HL-60/S4 treated with retinoic acid at 250 ng/mL for 4 days and 3 days (cell line): ENCODE results near the gene PDSS1.

Source experiments
- in situ Hi-C: fragments of 300-500 bp; cut with MboI; formaldehyde crosslinking; loops from 2 replicates; pipeline ENCODE4 v1.7.0; 2022; ENCODE audit warnings: low sequenced_read_pairs

PDSS1 gene

DNA sequence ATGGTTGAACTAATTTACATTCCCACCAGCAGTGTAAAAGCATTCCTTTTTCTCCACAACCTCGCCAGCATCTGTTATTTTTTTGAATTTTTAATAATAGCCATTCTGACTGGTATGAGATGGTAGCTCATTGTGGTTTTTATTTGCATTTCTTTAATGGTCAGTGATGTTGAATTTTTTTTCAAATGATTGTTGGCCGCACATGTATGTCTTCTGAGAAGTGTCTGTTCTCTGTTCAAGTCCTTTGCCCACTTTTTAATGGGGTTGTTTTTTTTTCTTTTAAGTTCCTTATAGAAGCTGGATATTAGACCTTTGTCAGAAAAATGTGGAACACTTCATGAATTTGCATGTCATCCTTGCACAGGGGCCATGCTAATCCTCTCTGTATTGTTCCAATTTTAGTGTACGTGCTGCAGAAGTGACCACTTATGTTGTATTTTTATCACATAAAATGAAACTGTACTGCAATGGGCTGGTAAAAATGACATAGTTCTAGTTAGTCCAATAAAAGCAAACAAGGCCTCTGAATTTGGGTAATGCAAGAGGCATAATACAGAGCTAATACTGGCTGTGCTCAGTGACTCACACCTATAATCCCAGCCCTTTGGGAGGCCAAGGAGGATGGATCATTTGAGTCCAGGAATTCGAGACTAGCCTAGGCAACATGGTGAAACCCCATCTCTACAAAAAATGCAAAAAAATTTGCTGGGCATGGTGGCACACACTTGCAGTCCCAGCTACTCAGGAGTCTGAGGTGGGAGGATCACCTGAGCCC, 92.9 kb downstream of the PDSS1 start:
- in situ Hi-C loops = no loop called here

- in situ Hi-C loops = no loop called here
These were observed 95.4 kb downstream of the PDSS1 start for GRCh38 chr10:26792758-26793495.
